GM23338 (cell line): ENCODE results near the gene WWOX.

Experiments
- CTCF ChIP-seq, 2 experiments: fragments of 200-600 bp in 1 of 2; sonication (generic) in 1 of 2; conservative IDR thresholded peaks; 2 replicates each; pipeline versions ENCODE4 v1.5.1 to v1.6.1; 2016 to 2017; ENCODE audit warnings: antibody characterized with exemption in 2 of 2, low read depth in 2 of 2, mild to moderate bottlenecking in 2 of 2, moderate library complexity in 1 of 2
- EZH2 ChIP-seq: fragments of 200-600 bp; sonication (generic); IDR thresholded peaks from one replicate; pipeline ENCODE4 v1.8.0; 2017; ENCODE audit warnings: antibody characterized with exemption, mild to moderate bottlenecking, low read depth; ENCODE audit not compliant: unreplicated experiment
- JUNB ChIP-seq: IDR thresholded peaks from one replicate; pipeline ENCODE4 v1.6.1; 2016; ENCODE audit warnings: antibody characterized with exemption; ENCODE audit not compliant: unreplicated experiment
- NANOG ChIP-seq: IDR thresholded peaks from 2 replicates; pipeline ENCODE4 v1.6.1; 2016; ENCODE audit warnings: antibody characterized with exemption, borderline replicate concordance
- POLR2AphosphoS5 ChIP-seq: IDR thresholded peaks from 2 replicates; pipeline ENCODE4 v1.6.1; 2016; ENCODE audit warnings: antibody characterized with exemption, low read depth
- ZNF331 ChIP-seq: fragments of 250-450 bp; sonication (Bioruptor Pico); IDR thresholded peaks from 2 replicates; pipeline ENCODE4 v1.5.0; 2020; ENCODE audit warnings: low read depth, mild to moderate bottlenecking, moderate library complexity
- TF ChIP-seq, protein P1 (sequence below): IDR thresholded peaks from 2 replicates; pipeline ENCODE4 v1.6.1; 2016; ENCODE audit warnings: antibody characterized with exemption
- TF ChIP-seq, protein P2 (sequence below): IDR thresholded peaks from one replicate; pipeline ENCODE4 v1.6.1; 2018; ENCODE audit warnings: antibody characterized with exemption; ENCODE audit not compliant: unreplicated experiment

DNA sequence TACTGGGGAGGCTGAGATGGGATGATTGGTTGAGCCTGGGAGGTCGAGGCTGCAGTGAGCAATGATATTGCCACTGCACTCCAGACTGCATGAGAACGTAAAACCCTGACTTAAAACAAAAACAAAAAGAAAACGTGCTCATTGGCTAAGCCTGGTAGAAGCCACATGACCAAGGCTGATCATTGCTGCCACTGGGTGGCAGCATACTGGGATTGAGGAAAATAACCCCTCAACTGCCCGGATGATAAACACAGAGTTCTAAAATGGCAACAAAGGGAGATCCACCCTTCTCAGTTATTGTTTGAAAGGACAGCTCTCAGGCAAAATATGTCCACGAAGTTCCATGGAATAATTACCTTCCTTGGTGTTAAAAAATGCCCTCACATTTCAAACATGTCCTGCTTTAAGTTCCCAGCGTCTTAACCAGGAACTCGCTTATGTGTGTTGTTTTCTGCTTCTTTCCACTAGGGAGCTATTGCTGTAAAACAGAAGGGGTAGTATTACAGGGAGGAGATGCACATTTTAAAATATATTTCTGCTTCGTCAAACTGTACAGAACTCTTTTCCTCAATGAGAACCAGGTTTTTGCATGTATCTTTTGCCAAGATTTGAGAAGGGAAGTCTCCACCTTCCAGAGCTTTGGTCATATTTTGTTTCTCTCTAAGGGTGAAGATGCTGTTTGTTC, 825.8 kb downstream of the WWOX start:
- TF ChIP-seq POLR2AphosphoS5: no peak
- peak; percentile 75 to 79 for TF ChIP-seq CTCF (conservative IDR thresholded peaks at IDR 0.05; ENCODE audit: low read depth in 2 of 2)
- TF ChIP-seq, protein P1, sequence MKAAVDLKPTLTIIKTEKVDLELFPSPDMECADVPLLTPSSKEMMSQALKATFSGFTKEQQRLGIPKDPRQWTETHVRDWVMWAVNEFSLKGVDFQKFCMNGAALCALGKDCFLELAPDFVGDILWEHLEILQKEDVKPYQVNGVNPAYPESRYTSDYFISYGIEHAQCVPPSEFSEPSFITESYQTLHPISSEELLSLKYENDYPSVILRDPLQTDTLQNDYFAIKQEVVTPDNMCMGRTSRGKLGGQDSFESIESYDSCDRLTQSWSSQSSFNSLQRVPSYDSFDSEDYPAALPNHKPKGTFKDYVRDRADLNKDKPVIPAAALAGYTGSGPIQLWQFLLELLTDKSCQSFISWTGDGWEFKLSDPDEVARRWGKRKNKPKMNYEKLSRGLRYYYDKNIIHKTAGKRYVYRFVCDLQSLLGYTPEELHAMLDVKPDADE: no peak
- TF ChIP-seq EZH2: no peak
- TF ChIP-seq NANOG: no peak
- no peak for TF ChIP-seq ZNF331 (CRISPR knock-in tag)
- TF ChIP-seq, protein P2, sequence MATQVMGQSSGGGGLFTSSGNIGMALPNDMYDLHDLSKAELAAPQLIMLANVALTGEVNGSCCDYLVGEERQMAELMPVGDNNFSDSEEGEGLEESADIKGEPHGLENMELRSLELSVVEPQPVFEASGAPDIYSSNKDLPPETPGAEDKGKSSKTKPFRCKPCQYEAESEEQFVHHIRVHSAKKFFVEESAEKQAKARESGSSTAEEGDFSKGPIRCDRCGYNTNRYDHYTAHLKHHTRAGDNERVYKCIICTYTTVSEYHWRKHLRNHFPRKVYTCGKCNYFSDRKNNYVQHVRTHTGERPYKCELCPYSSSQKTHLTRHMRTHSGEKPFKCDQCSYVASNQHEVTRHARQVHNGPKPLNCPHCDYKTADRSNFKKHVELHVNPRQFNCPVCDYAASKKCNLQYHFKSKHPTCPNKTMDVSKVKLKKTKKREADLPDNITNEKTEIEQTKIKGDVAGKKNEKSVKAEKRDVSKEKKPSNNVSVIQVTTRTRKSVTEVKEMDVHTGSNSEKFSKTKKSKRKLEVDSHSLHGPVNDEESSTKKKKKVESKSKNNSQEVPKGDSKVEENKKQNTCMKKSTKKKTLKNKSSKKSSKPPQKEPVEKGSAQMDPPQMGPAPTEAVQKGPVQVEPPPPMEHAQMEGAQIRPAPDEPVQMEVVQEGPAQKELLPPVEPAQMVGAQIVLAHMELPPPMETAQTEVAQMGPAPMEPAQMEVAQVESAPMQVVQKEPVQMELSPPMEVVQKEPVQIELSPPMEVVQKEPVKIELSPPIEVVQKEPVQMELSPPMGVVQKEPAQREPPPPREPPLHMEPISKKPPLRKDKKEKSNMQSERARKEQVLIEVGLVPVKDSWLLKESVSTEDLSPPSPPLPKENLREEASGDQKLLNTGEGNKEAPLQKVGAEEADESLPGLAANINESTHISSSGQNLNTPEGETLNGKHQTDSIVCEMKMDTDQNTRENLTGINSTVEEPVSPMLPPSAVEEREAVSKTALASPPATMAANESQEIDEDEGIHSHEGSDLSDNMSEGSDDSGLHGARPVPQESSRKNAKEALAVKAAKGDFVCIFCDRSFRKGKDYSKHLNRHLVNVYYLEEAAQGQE: no peak
- TF ChIP-seq JUNB: no peak
